Neuronal stem cell (in vitro differentiated cells): Measurements from ENCODE around the gene ABCB11.

Source experiments
- DNase-seq: peaks from one replicate; pipeline ENCODE4 v3.0.0-alpha.2; 2013; ENCODE audit warnings: low spot score
- H2AFZ ChIP-seq: one replicate; pipeline ENCODE4 v1.6.1; 2013; ENCODE audit warnings: mild to moderate bottlenecking, low read length, inconsistent platforms
- H2AK5ac ChIP-seq: 2 replicates; pipeline ENCODE4 v1.6.1; 2013; ENCODE audit warnings: low read depth, mild to moderate bottlenecking, inconsistent platforms, low read length, moderate library complexity, mixed read lengths
- H2BK120ac ChIP-seq: 2 replicates; pipeline ENCODE4 v1.6.1; 2013; ENCODE audit warnings: low read depth, mild to moderate bottlenecking, inconsistent platforms, low read length, moderate library complexity, mixed read lengths
- H2BK12ac ChIP-seq: one replicate; pipeline ENCODE4 v1.6.1; 2013; ENCODE audit warnings: low read length, inconsistent platforms
- H2BK15ac ChIP-seq: 2 replicates; pipeline ENCODE4 v1.6.1; 2013; ENCODE audit warnings: mild to moderate bottlenecking, low read length, inconsistent platforms, mixed read lengths
- H2BK5ac ChIP-seq: one replicate; pipeline ENCODE4 v1.6.1; 2013; ENCODE audit warnings: inconsistent platforms, mild to moderate bottlenecking, low read length, moderate library complexity
- H3K14ac ChIP-seq: one replicate; pipeline ENCODE4 v1.6.1; 2013; ENCODE audit warnings: low read length, inconsistent platforms
- H3K18ac ChIP-seq: 2 replicates; pipeline ENCODE4 v1.6.1; 2013; ENCODE audit warnings: low read length, inconsistent platforms
- H3K23ac ChIP-seq: 2 replicates; pipeline ENCODE4 v1.6.1; 2013; ENCODE audit warnings: low read depth, mild to moderate bottlenecking, mixed read lengths, low read length, inconsistent platforms; ENCODE audit not compliant: poor library complexity
- H3K27ac ChIP-seq: replicated peaks from 3 replicates; pipeline ENCODE4 v1.5.1; 2013; ENCODE audit warnings: low read length, inconsistent platforms
- H3K27me3 ChIP-seq, 3 experiments: 2 replicates each; pipeline ENCODE4 v1.6.1; 2013; ENCODE audit warnings: low read length in 3 of 3, mild to moderate bottlenecking in 2 of 3, inconsistent platforms in 1 of 3, low read depth in 1 of 3, mixed read lengths in 1 of 3, moderate library complexity in 1 of 3; ENCODE audit not compliant: control insufficient read depth in 3 of 3, insufficient read depth in 3 of 3
- H3K36me3 ChIP-seq, 2 donors: replicated peaks in 1 of 2; 2 replicates each; pipeline ENCODE4 v1.6.1; 2013; ENCODE audit warnings: low read length in 2 of 2; ENCODE audit not compliant: control insufficient read depth in 2 of 2, insufficient read depth in 2 of 2
- H3K4ac ChIP-seq: 2 replicates; pipeline ENCODE4 v1.6.1; 2013; ENCODE audit warnings: inconsistent platforms, mild to moderate bottlenecking, low read length, moderate library complexity
- H3K4me1 ChIP-seq, 2 donors: 1 replicate in 1 of 2; 2 replicates in 1 of 2; pipeline ENCODE4 v1.6.1; 2013; ENCODE audit warnings: low read length in 2 of 2, low read depth in 1 of 2; ENCODE audit not compliant: control insufficient read depth in 2 of 2, insufficient read depth in 1 of 2
- H3K4me2 ChIP-seq: one replicate; pipeline ENCODE4 v1.6.1; 2013; ENCODE audit warnings: mild to moderate bottlenecking, low read length, inconsistent platforms; ENCODE audit not compliant: insufficient read depth, poor library complexity, severe bottlenecking
- H3K4me3 ChIP-seq, 2 donors: 2 replicates each; pipeline ENCODE4 v1.5.1; 2013; ENCODE audit warnings: low read length in 2 of 2, mild to moderate bottlenecking in 2 of 2, inconsistent platforms in 1 of 2, moderate library complexity in 1 of 2
- H3K79me1 ChIP-seq: one replicate; pipeline ENCODE4 v1.6.1; 2013; ENCODE audit warnings: low read depth, mild to moderate bottlenecking, inconsistent platforms, low read length, moderate library complexity
- H3K9ac ChIP-seq: one replicate; pipeline ENCODE4 v1.6.1; 2013; ENCODE audit warnings: mild to moderate bottlenecking, low read depth, low read length, inconsistent platforms; ENCODE audit not compliant: poor library complexity
- H3K9me3 ChIP-seq, 2 donors: replicated peaks in 1 of 2; 2 replicates each; pipeline versions ENCODE3 to v1.6.1; 2013; ENCODE audit warnings: low read length in 2 of 2, mild to moderate bottlenecking in 2 of 2, inconsistent platforms in 1 of 2, low read depth in 1 of 2, mixed read lengths in 1 of 2, moderate library complexity in 1 of 2; ENCODE audit not compliant: control insufficient read depth in 2 of 2, insufficient read depth in 1 of 2
- H4K8ac ChIP-seq: one replicate; pipeline ENCODE4 v1.6.1; 2013; ENCODE audit warnings: low read depth, mild to moderate bottlenecking, inconsistent platforms, low read length, moderate library complexity
- H4K91ac ChIP-seq: one replicate; pipeline ENCODE4 v1.6.1; 2013; ENCODE audit warnings: low read length, low read depth, mild to moderate bottlenecking, inconsistent platforms; ENCODE audit not compliant: poor library complexity
- WGBS, 2 donors: extraction: QIAGEN DNeasy Blood & Tissue Kit; methylation state at CpG; one replicate each; pipeline ENCODE4 v1.1.7; 2013; ENCODE audit warnings: missing lambda C conversion rate in 2 of 2, mixed read lengths in 1 of 2; ENCODE audit not compliant: insufficient read length in 2 of 2, insufficient replicate concordance in 1 of 2; ENCODE audit errors: extremely low coverage in 2 of 2; 5-methylcytosine and 5-hydroxymethylcytosine counted together

ABCB11 gene

GRCh38 chr2:169039702-169040101 is 8.6 kb upstream of the ABCB11 start:
- H3K27ac ChIP-seq = no peak overlapping the region
- H2AFZ ChIP-seq = no peak overlapping the region
- no peak overlapping the region for H3K4me2 ChIP-seq
- no peaks in the 10 kb centered on the region for H3K27me3 ChIP-seq
- no peaks in the 10 kb centered on the region for H3K79me1 ChIP-seq
- no peak overlapping the region for H3K4me3 ChIP-seq
- H2BK12ac ChIP-seq = no peak overlapping the region
- no peak overlapping the region for H3K14ac ChIP-seq
- H4K8ac ChIP-seq = no peak overlapping the region
- no peak overlapping the region for H3K4ac ChIP-seq
- H2AK5ac ChIP-seq = no peak overlapping the region
- no peaks in the 10 kb centered on the region for H3K4me1 ChIP-seq
- no peak overlapping the region for H2BK15ac ChIP-seq
- H4K91ac ChIP-seq = no peak overlapping the region
- no CpG with 5 or more reads among the region's 4 CpGs for WGBS, 2 donors
- no peak overlapping the region for H3K18ac ChIP-seq
- no peaks in the 10 kb centered on the region for H3K36me3 ChIP-seq
- H2BK5ac ChIP-seq = no peak overlapping the region
- H2BK120ac ChIP-seq = no peak overlapping the region
- peaks cover 0 to 1% of the 10 kb centered on the region in 2 donors for H3K9me3 ChIP-seq
- H3K23ac ChIP-seq = no peak overlapping the region
- H3K9ac ChIP-seq = no peak overlapping the region
- no peak for DNase-seq

DNA sequence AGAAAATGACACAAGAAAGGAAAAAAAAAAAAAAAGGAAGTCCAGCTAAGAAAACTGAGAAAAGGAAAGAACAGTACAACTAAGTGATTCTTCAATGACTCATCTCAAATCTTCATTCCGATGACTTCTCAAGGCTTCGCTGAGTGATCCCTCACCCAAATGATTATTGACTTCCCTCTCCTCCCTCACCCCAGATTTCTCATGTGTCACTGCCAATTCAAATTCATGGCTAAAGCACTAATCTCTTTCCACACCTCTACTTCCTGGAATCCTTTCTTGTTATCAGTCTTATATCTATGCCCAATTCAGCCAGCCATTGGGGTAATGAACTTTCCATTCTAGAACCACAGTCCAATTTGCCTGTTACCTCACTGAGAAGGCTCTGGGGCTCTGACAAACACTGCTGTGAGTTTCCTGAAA is 7.2 kb upstream of the ABCB11 start:
- Histone ChIP-seq H4K8ac (no peak overlapping the region), H3K4ac (no peak overlapping the region), H3K27ac (no peak overlapping the region), H4K91ac (no peak overlapping the region), H3K36me3 (no peaks in the 10 kb centered on the region), H2AK5ac (no peak overlapping the region), H3K9ac (no peak overlapping the region), H3K18ac (no peak overlapping the region), H3K23ac (no peak overlapping the region), H3K27me3 (no peaks in the 10 kb centered on the region), H2AFZ (no peak overlapping the region), H3K4me2 (no peak overlapping the region), H3K79me1 (no peaks in the 10 kb centered on the region), H3K4me1 (no peaks in the 10 kb centered on the region), H2BK120ac (no peak overlapping the region), H3K9me3 (peaks cover 0 to 2% of the 10 kb centered on the region in 2 donors), H2BK15ac (no peak overlapping the region), H2BK5ac (no peak overlapping the region), H3K14ac (no peak overlapping the region), H3K4me3 (no peak overlapping the region), H2BK12ac (no peak overlapping the region)
- DNase-seq = no peak
- WGBS, 2 donors = no CpG with 5 or more reads among the region's 2 CpGs

DNA sequence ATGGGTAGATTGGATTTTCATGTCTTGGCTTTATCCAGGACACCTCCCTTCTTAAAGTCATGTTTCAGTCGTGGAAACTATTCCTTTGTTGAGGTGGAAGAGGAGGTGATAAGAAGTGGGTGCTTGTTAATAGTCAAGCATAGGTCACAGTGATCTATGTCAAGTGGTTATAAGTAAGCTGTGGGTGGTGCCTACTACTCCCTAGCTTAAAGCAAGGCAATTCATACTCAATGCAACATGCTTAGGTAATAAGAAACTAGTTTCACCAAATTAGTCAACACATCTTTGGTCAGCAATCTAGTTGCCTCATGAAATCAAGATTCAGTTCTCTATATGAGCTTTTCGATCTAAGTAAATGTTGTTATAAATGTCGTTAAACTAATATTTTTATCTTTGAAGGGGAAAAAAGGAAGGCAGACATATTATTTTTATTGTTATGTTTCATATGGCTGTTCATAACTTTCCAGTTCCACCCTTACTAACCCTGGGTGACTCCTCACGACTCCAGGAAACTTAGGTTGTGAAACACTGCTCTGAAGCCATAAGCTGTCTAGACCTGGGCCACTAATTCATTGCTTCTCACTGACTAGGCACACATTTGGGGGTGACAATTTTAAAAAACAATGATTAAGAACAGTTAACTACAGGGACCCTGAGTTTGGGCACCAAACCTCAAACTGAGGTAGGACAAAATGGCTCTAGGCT is 5.8 kb upstream of the ABCB11 start:
- H2AFZ ChIP-seq = no peak overlapping the region
- H3K27ac ChIP-seq = no peak overlapping the region
- no peaks in the 10 kb centered on the region for H3K79me1 ChIP-seq
- H3K36me3 ChIP-seq = no peaks in the 10 kb centered on the region
- H3K9ac ChIP-seq = no peak overlapping the region
- no peak overlapping the region for H3K4me3 ChIP-seq
- H2BK15ac ChIP-seq = no peak overlapping the region
- H3K27me3 ChIP-seq = no peaks in the 10 kb centered on the region
- H3K23ac ChIP-seq = no peak overlapping the region
- no peak overlapping the region for H3K4ac ChIP-seq
- no peak overlapping the region for H2BK5ac ChIP-seq
- H3K4me2 ChIP-seq = no peak overlapping the region
- H4K8ac ChIP-seq = no peak overlapping the region
- H2AK5ac ChIP-seq = no peak overlapping the region
- DNase-seq = no peak
- H3K14ac ChIP-seq = no peak overlapping the region
- H3K18ac ChIP-seq = no peak overlapping the region
- H3K9me3 ChIP-seq = peaks cover 0 to 4% of the 10 kb centered on the region in 2 donors
- no peak overlapping the region for H2BK12ac ChIP-seq
- WGBS, 2 donors = no CpG with 5 or more reads among the region's 4 CpGs
- no peak overlapping the region for H2BK120ac ChIP-seq
- no peaks in the 10 kb centered on the region for H3K4me1 ChIP-seq
- H4K91ac ChIP-seq = no peak overlapping the region

DNA sequence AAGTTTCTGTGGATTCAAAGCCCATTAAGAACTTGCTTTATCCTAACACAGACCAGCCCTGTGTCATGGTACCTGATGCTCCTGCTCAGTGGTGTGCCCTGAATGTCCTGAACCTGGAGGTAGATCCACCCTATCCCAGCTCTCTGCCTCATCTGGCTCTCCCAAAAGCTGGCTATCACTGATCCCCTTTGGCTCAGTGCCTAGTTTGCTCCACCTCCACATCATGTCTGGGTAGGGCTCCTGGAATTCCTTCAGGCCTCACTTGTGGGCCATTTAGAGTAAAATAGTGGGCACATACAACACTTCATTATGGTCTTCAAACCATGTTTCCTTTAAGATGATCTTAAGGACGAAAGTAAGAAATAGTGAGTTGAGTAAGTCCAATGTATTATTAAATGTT is 4.8 kb upstream of the ABCB11 start:
- H2AFZ ChIP-seq = no peak overlapping the region
- H3K9ac ChIP-seq = no peak overlapping the region
- no peaks in the 10 kb centered on the region for H3K79me1 ChIP-seq
- no peak overlapping the region for H3K23ac ChIP-seq
- H4K8ac ChIP-seq = no peak overlapping the region
- no peak for DNase-seq
- H2BK15ac ChIP-seq = no peak overlapping the region
- H3K36me3 ChIP-seq = no peaks in the 10 kb centered on the region
- H3K27ac ChIP-seq = no peak overlapping the region
- no peak overlapping the region for H3K4me3 ChIP-seq
- H4K91ac ChIP-seq = no peak overlapping the region
- no peak overlapping the region for H2BK5ac ChIP-seq
- H2BK12ac ChIP-seq = no peak overlapping the region
- H2AK5ac ChIP-seq = no peak overlapping the region
- no peaks in the 10 kb centered on the region for H3K4me1 ChIP-seq
- no peak overlapping the region for H3K18ac ChIP-seq
- no CpG with 5 or more reads among the region's 1 CpG for WGBS, 2 donors
- no peak overlapping the region for H3K14ac ChIP-seq
- no peak overlapping the region for H3K4me2 ChIP-seq
- peaks cover 0 to 4% of the 10 kb centered on the region in 2 donors for H3K9me3 ChIP-seq
- H3K4ac ChIP-seq = no peak overlapping the region
- no peaks in the 10 kb centered on the region for H3K27me3 ChIP-seq
- no peak overlapping the region for H2BK120ac ChIP-seq
